K562 (cell line): ENCODE measurements around the gene DEK. TPM values are rescaled to one million over a fixed set of nuclear protein-coding genes. Genes with fewer than 3 reads are reported as not detected.

ENCODE experiments used
- CAMTA2 ChIP-seq: fragments of 250-450 bp; sonication (Bioruptor Pico); conservative IDR thresholded peaks from 2 replicates; pipeline ENCODE4 v1.5.1; 2022
- FIP1L1 ChIP-seq: fragments of 200-400 bp; formaldehyde crosslinking; IDR thresholded peaks from 2 replicates; pipeline ENCODE4 v1.6.1; 2018; ENCODE audit warnings: mild to moderate bottlenecking, low read depth, low read length; ENCODE audit not compliant: poor library complexity, severe bottlenecking
- GABPB1 ChIP-seq: sonication (generic); formaldehyde crosslinking; IDR thresholded peaks from 2 replicates; pipeline ENCODE4 v1.8.0; 2022; ENCODE audit warnings: mild to moderate bottlenecking, missing genetic modification reagents
- RCOR1 ChIP-seq, 2 experiments: IDR thresholded peaks; 2 replicates each; pipeline ENCODE4 v1.6.1; 2012; ENCODE audit warnings: low read depth in 2 of 2, low read length in 2 of 2, borderline replicate concordance in 1 of 2, improper control_type of control experiment in 1 of 2
- ZFP1 ChIP-seq: fragments of 450-650 bp; formaldehyde crosslinking; IDR thresholded peaks from 2 replicates; pipeline ENCODE4 v1.4.0; 2020; ENCODE audit warnings: mild to moderate bottlenecking, mixed read lengths
- polyA plus RNA-seq, 8 experiments: library from polyadenylated mRNA; depleted of rRNA in 4 of 8; stranded (reverse) in 5 of 8; unstranded in 3 of 8; fragments of >200 nt; fragmentation: Nextera tagmentation in 2 of 8; fragmentation: Illumina TruSeq in 1 of 8; extraction: Ambion mirVana in 2 of 8; extraction: Trizol in 1 of 8; gene quantifications; 2 replicates each; pipeline versions ENCODE4 v1.2.1 to v1.2.3, GENCODE V29; 2011 to 2014; ENCODE audit warnings: inconsistent platforms in 1 of 8, missing spikeins in 1 of 8
- total RNA-seq, 7 experiments: library from RNA; depleted of rRNA in 6 of 7; stranded (reverse); fragments of >200 nt in 6 of 7; fragmentation: Illumina TruSeq in 2 of 7; extraction: Trizol in 2 of 7; gene quantifications; 2 replicates each; pipeline versions ENCODE4 v1.2.1 to v1.2.3, GENCODE V29; 2011 to 2021; ENCODE audit warnings: low replicate concordance in 1 of 7
- TF ChIP-seq, protein P1 (sequence below), 2 experiments: fragments of 450-650 bp; formaldehyde crosslinking in 1 of 2; IDR thresholded peaks; 2 replicates each; pipeline versions ENCODE4 v1.4.0 to v1.6.1; 2014 to 2020; ENCODE audit warnings: mild to moderate bottlenecking in 2 of 2, borderline replicate concordance in 1 of 2, low read depth in 1 of 2
- TF ChIP-seq, protein P2 (sequence below): sonication (generic); formaldehyde crosslinking; IDR thresholded peaks from 2 replicates; pipeline ENCODE4 v1.8.1; 2023; ENCODE audit warnings: mild to moderate bottlenecking, missing genetic modification reagents
- TF ChIP-seq, protein P3 (sequence below): sonication (generic); formaldehyde crosslinking; IDR thresholded peaks from 2 replicates; pipeline ENCODE4 v1.8.1; 2023; ENCODE audit warnings: mild to moderate bottlenecking, missing genetic modification reagents

Gene DEK
- total and polyA plus RNA-seq, 9 of the 15 experiments (the other 6 are each of a cell fraction or from before 2014, with no cell fraction given) = 82.3 to 338 (median 184) TPM

DNA sequence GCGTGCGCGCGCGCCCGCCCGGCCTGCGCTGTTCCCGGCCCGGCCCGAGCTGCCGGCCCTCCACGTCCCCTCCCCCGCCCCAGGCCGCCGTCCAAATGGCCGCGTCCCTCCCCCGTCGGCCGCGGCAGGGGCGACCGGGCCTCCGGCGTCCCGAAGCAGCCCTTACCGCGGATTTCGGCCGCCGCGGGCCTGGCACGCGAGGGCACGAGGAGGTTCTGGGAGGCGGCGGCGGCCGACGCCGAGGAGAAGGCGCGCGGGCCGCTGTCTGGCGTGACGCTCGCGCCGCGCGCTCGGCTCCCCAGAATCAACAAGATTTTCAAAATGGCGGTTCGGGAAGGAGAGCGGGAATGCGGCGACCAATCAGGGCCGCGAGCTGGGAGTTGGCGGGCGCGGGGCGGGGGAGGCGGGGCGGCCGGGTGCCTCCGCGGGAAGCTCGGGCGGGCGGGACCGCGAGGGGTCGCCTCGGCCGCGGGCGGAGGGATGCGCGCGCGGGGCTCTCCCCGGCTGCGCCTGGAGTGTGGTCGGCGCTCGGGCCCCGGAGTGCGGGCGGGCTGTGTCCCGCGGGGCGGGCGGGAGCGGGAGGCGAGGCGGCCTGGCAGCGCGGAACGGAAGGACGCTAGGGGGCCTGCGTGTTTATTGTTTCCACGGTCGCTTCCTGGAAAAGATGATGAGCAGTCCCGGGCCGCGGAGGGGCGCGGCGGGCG, at the start of gene DEK (continued):
- TF ChIP-seq, protein P1, sequence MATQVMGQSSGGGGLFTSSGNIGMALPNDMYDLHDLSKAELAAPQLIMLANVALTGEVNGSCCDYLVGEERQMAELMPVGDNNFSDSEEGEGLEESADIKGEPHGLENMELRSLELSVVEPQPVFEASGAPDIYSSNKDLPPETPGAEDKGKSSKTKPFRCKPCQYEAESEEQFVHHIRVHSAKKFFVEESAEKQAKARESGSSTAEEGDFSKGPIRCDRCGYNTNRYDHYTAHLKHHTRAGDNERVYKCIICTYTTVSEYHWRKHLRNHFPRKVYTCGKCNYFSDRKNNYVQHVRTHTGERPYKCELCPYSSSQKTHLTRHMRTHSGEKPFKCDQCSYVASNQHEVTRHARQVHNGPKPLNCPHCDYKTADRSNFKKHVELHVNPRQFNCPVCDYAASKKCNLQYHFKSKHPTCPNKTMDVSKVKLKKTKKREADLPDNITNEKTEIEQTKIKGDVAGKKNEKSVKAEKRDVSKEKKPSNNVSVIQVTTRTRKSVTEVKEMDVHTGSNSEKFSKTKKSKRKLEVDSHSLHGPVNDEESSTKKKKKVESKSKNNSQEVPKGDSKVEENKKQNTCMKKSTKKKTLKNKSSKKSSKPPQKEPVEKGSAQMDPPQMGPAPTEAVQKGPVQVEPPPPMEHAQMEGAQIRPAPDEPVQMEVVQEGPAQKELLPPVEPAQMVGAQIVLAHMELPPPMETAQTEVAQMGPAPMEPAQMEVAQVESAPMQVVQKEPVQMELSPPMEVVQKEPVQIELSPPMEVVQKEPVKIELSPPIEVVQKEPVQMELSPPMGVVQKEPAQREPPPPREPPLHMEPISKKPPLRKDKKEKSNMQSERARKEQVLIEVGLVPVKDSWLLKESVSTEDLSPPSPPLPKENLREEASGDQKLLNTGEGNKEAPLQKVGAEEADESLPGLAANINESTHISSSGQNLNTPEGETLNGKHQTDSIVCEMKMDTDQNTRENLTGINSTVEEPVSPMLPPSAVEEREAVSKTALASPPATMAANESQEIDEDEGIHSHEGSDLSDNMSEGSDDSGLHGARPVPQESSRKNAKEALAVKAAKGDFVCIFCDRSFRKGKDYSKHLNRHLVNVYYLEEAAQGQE (IDR thresholded peaks at IDR 0.05; ENCODE audit: borderline replicate concordance) = peak; percentile 42; the same call in 1 of the 2 replicates
- TF ChIP-seq, protein P1 (CRISPR knock-in tag; IDR thresholded peaks at IDR 0.05; ENCODE audit: low read depth) = no peak; the same call in none of the 2 replicates
- TF ChIP-seq RCOR1 (IDR thresholded peaks at IDR 0.05; ENCODE audit: borderline replicate concordance in 1 of 2, low read depth in 2 of 2, low read length in 2 of 2) (peak in 1 of 2 experiments; percentile 53; a peak in 2 of 4 replicates), CAMTA2 (no peak), GABPB1 (CRISPR knock-in tag) (peak; percentile 35; the same call in 1 of the 2 replicates), ZFP1 (CRISPR knock-in tag) (no peak), FIP1L1 (peak; percentile 56)
- TF ChIP-seq, protein P2, sequence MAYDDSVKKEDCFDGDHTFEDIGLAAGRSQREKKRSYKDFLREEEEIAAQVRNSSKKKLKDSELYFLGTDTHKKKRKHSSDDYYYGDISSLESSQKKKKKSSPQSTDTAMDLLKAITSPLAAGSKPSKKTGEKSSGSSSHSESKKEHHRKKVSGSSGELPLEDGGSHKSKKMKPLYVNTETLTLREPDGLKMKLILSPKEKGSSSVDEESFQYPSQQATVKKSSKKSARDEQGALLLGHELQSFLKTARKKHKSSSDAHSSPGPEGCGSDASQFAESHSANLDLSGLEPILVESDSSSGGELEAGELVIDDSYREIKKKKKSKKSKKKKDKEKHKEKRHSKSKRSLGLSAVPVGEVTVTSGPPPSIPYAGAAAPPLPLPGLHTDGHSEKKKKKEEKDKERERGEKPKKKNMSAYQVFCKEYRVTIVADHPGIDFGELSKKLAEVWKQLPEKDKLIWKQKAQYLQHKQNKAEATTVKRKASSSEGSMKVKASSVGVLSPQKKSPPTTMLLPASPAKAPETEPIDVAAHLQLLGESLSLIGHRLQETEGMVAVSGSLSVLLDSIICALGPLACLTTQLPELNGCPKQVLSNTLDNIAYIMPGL (CRISPR knock-in tag) = 0 out of 2 replicates have a peak, but pooled peaks have one; percentile 28
- TF ChIP-seq, protein P3, sequence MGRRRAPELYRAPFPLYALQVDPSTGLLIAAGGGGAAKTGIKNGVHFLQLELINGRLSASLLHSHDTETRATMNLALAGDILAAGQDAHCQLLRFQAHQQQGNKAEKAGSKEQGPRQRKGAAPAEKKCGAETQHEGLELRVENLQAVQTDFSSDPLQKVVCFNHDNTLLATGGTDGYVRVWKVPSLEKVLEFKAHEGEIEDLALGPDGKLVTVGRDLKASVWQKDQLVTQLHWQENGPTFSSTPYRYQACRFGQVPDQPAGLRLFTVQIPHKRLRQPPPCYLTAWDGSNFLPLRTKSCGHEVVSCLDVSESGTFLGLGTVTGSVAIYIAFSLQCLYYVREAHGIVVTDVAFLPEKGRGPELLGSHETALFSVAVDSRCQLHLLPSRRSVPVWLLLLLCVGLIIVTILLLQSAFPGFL = 0 out of 2 replicates have a peak, but pooled peaks have one; percentile 62
